T-helper 2 cell treated with Interferon-gamma antibody and Interleukin-4, amounts not matched to agents 100 ng/mL and 5 ng/mL, for 36 hours (primary cell): ENCODE results near the gene KRT13. TPM values are rescaled to one million over a fixed set of nuclear protein-coding genes. Genes with fewer than 3 reads are reported as not detected.

Source experiments
- intact Hi-C: fragments of 100-400 bp; cut with micrococcal nuclease; formaldehyde crosslinking; loops from one replicate; pipeline ENCODE4 v1.15.1; 2023
- total RNA-seq: library from RNA; stranded (reverse); gene quantifications from 2 replicates; pipeline ENCODE4 v1.2.3, GENCODE V29; 2022

Gene KRT13
- total RNA-seq, 1 donor from 2014 or later: not detected

DNA sequence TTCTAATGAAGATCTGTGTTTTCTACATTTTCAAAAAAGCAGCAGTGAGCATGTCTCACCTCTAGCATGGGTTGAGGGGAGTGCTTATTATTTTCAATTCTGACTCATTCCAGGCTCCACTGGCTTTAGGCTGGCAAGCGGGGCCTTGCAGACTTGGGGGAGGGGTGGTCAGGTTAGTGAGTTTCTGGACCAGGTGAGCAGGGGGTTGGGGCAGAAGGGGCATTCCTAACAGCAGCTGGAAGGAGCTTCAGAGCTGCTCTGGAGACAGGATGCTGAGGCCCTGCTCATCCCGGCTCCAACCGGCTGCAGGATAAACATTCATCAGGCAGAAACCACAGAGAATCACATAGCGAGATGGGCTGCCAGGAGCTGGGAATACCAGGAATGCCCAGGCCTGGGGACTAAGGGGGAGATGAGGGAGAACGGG lies 33.2 kb upstream of the KRT13 start:
- intact Hi-C loops: no loop called here

DNA sequence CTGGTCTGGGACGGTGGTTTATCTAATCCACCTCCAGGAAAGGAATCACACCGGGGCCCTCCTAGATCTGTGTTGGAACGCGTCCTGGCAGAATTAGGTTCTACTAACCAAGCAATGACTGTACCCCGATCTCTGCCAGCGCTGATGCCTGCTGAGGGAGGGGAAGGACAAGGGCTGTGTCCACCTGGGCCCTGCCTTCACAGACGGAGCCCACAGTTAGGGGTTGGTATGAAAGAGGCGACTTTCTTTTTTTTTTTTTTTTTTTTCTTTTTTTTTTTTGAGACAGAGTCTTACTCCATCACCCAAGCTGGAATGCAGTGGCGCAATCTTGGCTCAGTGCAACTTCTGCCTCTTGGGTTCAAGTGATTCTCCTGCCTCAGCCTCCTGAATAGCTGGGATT lies 32.6 kb upstream of the KRT13 start:
- intact Hi-C loops: no loop called here

DNA sequence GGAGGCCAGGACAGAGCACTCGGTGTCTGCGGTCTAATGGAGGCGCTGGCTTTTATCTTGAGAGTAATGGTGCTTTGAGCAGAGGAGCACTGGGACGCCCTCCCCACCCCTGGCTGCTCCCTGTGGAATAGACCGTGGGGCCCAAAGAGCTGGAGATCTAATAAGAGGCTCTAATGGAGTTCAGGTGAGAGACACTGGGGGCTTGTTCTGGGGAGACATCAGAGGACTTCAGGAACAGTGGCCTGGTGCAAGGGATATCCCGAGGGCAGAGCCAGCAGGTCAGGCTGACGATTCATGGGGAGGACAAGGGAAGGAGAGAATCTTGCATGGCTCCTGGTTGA lies 32.2 kb upstream of the KRT13 start:
- intact Hi-C loops: no loop called here

DNA sequence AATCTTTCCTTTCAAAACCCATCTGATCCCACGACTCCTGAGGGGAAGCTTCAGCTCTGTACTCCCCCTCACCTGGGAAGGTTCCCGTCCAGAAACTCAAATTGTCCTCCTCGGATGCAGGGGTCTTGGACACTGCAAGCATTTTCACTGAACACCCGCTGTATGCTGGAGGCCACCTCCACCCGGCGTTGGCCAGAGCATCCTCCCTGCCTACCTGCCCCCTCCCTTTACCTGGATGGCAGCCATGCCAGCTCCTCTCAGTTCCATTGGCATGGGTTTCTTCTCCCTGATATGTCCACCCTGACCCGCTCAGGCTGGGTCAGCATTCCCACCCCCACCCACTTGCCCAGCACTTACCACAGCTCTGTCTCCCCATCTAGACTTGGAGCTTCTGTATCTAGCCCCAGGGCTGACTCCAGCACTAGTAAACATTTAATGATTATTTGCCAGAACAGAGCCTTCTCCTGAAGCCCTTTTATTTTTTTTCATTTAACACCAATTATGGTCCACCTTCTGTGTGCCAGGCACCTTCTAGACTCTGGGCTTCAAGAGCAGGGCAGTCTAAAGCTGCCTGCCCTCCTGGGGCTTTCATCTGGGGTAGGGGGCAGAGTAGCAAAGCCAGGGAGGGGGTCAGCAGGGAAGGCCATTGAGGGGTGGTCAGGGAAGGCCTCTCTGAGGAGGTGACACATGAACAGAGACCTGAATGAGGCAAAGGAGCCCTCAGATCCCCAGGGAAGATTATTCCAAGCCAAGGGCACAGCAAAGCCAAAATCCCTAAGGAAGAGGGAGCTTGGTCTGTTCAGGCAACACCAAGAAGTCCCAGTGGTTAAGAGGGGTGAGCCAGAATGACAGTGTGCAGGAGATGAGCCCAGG lies 31.6 kb upstream of the KRT13 start:
- intact Hi-C loops: no loop called here

DNA sequence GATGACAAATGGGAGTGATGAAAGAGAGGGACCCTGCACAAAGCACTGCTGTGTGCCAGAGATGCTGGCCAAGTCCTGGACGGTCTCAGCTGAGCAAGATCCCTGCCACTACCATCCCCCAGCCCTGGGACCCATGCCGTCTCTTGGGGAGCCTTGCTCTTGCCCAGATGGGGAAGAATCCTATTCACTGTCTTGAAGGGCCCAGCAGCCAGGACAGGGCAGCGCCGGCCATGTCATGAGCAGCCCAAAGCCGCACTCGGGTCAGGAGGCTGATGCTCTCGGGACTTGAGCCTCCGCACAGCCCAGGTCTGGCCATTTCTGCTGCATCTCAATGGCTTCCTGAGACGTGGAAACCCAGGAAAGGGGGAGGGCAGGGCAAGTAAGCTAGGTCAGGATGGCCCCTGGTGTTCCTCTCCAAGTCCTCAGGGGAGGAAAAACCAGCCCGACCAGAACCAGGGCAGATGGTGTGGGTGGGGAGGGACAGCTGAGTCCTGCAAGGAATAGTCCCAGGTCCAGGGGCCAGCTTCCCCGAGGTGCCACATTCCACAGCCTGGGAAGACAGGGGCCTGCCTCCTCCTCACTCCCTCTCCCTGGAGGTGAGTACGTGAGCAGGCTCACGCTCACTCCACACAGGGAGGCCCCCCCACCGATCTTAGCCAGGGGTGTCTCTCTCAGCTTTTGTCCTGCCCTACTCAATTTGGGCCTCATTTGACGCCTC lies 30.5 kb upstream of the KRT13 start:
- intact Hi-C loops: no loop called here

DNA sequence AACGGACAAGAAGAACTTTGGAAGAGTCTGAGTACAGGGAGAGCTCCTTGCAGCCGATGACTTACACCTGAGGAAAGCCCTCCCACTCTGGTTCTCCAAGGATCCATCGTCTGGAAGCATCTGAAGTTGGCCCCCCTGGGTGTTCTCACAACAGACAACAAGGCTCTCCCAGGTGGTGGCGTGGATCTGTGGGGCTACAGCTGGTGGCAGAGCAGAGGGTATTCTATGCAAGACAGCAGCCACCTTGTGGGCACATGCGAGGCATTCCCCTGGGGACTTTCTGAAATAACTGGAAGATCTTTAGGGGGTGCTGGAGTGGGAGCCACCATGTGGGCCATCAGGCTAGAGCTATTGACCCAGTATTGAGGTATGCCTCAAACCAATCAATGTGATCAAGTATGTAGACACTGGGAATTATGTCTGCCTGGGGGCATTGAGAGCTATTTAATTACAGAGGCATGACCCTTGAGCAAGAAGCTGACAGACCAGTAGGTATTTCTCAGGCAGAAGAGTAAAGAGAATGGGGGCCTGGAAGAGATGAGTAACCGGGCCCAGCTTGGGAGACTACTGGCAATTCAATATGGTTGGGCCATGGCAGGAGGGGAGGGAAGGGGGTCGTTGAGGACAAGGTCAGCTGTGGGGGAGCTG lies 29.6 kb upstream of the KRT13 start:
- intact Hi-C loops: no loop called here

DNA sequence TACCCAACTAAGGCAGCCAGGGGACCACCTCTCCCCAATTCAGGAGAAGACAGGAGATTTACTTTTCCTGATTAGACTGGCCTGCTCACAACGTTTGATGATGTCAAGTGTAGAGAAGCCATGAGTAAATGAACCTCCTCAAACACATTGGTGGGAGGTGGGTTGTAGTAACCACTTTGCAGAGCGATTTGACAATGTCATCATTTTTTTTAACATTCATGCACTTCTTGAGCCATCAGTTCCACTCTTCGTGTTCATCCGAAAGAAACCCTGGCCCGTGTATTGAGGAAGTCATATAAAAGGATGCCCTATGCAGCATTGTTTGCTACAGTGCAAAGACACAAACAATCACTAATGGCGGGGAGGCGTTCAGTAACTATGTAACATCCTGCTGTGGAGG lies 28.2 kb upstream of the KRT13 start:
- intact Hi-C loops: no loop called here

DNA sequence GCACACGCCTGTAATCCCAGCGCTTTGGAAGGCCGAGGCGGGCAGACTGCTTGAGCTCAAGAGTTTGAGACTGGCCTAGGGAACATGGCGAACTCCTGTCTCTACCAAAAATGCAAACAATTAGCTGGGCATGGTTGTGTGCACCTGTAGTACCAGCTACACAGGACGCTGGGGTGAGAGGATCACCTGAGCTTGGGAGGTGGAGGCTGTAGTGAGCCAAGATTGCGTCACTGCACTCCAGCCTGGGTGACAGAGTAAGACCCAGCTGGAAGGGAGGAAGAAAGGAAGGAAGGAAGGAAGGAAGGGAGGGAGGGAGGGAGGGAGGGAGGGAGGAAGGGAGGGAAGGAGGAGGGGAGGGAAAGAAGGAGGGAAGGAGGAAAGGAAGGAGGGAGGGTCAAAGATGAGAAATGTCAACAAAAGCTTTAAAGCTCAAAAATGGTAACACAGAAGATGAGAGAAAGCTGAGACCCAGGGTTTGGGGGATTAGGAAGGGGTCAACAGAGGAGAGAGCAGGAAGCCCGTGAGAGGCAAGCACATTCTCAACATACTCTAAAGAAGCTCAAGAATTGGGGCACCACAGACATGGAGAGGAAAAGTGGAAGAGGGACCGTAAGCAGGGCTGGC lies 27.6 kb upstream of the KRT13 start:
- intact Hi-C loops: no loop called here

DNA sequence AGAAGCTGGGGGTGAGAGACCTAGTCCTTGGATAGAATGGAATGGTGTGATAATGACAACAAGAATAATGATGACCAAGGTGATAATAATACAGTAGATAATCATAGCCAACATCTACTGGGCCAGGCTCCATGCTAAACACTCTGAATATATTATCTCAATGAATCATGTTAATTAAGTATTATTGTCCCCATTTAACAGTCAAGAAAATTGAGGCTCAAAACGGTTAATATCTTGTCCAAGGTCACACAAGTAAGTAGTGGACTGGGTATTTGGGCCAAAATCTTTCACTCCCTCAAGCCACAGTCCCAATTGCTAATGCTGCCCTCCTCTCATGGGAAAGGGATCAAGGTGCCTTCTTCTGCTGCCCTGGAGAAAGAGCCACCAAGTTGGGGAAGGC lies 26.6 kb upstream of the KRT13 start:
- intact Hi-C loops: no loop called here

DNA sequence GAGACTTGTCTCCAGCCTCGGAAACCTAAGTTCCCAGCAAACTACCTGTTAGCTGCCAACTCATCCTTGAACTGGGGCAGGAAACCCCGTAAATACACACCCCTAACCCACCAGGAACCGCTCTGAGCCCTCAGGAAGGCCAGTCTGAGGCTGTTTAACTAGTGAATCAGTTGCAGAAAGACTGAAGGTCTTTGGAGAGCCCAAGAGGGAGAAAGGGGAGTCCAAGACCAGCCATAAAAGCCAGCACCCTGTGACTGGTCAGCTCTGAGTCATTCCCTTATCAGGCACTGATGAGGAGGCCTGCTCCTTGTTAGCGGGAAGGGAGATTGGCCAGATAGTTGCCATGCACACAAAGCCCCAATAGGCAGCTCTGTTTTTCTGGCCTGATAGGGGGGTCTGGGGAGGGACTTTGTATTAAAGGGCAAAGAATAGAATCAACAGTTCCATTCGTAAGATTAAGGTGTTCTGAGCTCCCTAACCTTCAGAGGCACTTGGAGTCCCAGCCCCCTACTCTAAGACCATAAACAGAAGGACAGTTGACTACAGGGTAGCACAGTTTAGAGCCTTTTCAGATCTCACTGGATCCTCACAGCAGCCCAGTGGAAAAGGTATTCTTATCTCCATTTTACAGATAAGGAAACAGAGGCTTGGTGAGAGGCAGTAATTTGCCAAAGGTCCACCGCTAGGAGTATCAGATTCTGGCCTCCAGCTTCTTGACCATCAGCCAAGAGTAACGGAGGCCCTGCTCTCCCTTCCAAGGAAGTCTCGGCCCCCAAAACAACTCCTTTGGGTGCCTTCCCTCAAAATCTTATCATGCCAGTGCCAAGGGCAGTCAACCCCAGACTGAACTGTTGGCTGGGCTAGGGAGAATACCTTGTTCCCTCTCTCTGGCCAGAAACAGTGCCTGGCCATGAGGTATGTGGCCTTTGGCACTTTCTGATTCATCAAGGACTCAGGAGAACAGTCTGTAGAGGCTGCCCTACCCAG lies 24.9 kb upstream of the KRT13 start:
- intact Hi-C loops: no loop called here

DNA sequence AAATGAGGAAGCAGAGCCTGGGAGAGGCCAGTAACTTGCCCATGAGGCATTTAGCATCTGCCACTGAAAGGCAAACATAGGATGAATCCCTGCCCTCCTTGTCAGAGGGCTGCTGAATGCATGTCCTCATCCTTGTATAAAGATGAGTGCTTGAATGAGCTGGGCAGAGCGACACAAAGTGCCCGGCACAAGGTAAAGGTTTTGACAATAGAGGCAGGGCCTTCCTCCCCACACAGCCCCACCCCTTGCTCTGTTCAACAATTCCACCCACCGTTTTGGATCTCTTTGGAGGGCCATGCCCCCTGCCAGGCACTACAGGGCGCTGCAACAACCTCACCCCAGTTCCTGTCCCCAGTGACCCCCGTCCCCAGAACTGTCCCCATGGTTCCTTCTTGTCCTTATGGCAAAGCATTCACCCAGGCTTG lies 24.1 kb upstream of the KRT13 start:
- intact Hi-C loops: no loop called here

DNA sequence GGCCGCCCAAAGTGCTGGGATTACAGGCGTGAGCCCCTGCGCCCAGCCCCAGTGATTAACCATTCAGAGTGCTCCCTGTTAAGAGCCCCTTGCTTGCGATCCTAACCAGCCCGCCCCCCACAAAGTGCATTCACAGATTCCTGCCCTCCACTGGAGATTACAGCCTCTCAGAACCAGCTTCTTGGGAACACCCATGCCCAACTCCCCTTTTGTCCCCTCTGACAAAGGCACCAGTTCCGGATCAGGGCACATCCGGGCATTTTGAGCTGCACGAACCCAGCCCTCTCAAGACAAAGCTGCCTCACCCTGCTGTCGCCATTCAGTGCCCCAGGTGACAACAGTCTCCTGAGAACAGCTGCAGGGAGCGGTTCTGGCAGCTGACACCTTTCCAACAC lies 23.5 kb upstream of the KRT13 start:
- intact Hi-C loops: no loop called here

DNA sequence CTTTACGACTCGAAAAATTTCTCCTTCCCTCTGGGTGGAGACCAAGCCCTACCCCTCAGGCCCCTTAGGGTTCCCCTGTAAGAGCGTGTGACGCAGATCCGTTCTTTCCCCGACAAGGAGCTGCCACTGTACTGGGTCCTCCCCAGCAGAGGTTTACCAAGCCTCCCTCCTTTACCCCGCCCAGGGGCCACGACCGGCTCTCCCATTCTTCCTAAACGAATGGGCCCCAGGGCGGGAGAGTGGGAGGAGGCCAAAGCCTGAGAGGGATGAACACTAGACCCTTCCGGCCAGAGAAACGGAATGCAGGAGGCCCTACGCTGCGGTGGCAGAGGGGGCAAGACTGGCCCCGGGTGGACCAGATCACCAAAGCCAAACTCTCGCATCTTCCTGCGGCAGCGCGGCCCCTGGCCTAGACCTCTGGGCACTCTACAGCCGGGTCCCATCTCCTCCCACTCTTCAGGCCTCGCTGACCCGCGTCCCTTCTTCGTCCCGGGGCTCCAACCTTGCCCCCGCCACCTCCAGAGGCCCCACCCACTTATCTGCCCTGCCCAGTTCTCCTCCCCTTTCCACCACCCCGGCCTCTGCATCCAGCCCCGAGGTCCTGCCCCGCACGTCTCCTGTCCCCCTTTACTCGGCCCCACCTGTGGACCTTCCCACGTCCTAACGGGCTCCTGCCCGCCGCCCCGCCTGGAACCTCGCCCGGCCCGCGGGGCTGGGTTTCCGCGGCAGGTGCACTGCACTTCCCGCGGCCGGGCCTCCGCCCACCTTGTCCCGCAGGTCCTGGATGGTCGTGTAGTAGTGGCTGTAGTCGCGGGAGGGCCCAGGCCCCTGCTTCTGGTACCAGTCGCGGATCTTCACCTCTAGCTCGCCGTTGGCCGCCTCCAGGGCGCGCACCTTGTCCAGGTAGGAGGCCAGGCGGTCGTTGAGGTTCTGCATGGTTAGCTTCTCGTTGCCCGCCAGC lies 21.9 kb upstream of the KRT13 start:
- intact Hi-C loops: no loop called here

DNA sequence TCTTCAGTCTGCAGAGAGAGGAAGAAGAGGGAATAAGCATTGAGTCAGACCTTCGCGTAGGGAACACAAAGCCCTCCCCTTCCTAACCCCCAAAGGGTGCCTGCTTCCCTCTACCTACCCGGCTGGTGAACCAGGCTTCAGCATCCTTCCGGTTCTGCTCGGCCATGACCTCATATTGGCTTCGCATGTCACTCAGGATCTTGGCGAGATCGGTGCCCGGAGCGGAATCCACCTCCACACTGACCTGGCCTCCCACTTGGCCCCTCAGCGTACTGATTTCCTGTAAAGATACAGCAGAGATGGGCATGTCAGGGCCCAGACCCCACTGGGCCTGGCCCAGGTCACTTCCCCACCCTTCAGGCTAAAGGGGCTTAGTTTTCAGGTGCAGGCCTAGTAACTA lies 18.8 kb upstream of the KRT13 start:
- intact Hi-C loops: no loop called here

DNA sequence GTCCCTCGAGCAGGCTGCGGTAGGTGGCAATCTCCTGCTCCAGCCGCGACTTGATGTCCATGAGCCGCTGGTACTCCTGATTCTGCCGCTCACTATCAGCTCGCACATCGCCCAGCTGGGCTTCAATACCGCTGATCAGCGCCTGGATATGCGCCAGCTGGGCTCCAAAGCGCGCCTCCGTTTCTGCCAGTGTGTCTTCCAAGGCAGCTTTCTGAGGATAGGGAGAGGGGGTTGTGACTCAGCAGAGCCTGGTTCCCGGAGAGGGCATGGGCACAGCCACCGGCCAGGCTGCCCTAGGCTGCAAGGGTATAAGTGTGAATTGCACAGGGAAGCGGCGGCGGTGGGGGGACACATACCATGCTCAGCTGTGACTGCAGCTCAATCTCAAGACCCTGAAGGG lies 18.4 kb upstream of the KRT13 start:
- intact Hi-C loops: no loop called here

DNA sequence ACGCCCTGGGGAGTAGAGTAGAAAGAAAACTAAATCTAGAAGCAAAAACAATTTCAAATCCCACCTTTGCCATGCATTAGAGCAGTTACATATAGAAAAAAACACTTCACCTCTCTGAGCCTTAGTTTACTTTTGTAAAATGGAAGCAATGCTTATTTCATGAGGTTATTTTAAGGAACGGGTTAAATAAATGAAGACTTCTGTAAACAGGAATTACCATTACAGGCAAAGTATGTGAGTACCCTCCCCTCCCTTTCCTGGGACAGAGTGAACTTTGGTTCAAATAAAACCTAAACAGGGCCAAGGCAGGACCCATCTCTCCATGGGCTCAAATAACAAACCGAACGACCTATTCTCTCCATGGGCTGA lies 17.8 kb upstream of the KRT13 start:
- intact Hi-C loops: no loop called here

DNA sequence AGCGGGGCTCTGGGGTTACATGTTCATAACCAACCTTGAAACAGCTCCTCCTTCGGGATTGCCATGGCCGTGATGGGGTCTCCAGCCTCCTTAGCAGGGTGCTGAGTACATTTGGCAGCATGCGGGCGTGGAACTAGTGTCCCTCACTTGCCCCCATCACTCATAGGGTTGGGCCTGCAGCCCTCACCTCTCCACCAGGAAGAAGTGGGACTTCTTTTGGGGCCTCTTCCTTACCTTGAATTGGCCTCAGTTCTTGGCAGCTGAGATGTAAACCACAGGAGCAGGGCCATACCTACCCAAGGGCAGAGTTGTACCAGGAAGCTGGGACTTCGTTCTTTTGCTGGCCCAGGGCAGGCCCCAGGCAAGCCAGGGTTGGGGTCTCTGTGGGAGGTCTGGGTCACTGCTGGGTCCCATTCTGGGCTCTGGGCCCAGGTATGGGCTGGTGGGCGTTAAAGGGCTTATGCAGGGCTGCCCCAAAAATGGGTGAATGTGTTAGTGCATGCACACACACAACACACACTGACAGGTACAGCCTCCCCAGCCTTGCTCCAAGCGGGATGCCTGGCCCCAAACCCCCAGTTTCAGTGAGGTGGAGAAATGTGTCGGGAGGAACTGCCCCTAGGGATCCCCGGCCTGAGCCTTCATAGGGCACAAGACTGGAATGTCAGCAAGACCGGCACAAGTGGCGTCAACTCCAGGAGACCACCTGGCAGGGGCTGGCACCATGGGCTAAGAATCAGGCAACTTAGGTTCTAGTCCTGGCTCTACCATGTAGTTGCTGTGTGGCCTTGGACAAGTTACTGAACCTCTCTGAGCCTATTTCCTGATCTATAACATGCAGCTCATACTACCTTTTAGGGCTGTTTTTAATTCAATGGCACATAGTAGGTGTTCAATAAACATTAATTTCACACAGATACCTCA lies 17.2 kb upstream of the KRT13 start:
- intact Hi-C loops: no loop called here

DNA sequence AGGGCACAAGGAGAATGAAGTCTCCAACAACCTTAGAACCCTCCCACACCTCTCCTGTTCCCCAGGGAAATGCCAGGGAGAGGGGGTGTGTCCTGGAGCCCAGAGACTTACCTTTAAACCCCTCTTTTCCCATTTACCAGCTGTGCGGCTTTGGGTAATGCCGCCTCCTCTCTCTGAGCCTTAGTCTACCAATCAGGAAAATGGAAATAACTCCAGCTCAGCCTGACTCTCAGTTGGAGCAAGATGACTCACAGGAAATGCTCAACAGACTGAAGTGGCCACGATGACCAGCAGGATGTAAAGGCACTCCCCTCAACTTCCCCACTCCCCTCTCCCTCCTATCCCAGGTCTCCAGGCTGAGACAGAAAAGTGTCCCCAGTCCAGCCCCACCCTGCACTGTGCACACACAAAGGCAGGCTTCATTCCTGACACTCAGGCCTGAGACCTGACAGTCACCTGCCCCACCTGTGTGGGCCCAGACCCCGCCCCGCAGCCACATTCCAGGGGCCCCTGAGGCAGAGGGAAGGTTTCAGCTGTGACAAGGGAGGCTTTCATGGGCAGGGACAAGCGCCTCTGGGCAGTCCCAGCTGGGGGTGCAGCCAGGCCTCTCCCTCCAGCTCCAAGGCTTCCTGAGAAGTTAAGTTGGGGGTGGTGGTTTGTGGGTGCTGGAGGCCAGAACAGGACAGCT lies 16.3 kb upstream of the KRT13 start:
- intact Hi-C loops: no loop called here
